ENCODE measurements around the gene MBD6. TPM values are rescaled to one million over a fixed set of nuclear protein-coding genes. Genes with fewer than 3 reads are reported as not detected.

Gene MBD6
- total RNA-seq, 1 experiment from 2014 or later, result 66.8 TPM

DNA sequence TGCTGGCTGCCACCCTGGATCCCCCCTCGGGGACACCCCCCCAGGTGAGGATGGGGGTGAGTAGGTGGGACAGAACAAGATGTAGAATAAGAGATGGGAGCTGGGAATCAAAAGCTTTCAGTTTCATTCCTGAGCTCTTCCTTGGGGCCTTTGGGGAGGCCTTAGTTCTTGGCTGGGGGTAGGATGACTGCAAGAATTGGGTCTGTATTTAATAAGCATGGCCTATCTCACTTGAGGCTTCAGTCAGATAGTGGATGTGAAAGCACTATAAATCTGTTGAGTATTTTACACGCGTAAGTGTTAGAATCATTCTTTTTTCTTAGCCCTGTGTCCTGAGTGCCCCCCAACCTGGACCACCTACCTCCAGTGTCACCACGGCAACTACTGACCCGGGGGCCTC is 4.6 kb downstream of the MBD6 start:
- no peak overlapping the region for H2BK120ac ChIP-seq (ENCODE audit: low read depth, low read length, poor library complexity, severe bottlenecking)
- no peak for DNase-seq
- no peak overlapping the region for H3K9ac ChIP-seq (ENCODE audit: extremely low read depth, insufficient read length, low read length)
- no peak overlapping the region for H3K4ac ChIP-seq (ENCODE audit: low read depth, low read length)
- no peaks in the 10 kb centered on the region for H3K79me2 ChIP-seq (ENCODE audit: insufficient read depth, low read length)
- H3K4me1 ChIP-seq (ENCODE audit: insufficient read depth, low read length), result no peaks in the 10 kb centered on the region; the same call in 1 of the 2 replicates
- Mint-ChIP-seq H3K27ac (peak overlapping the region in 1 of 3 experiments; percentile 19; a peak in 1 of 7 replicates), H3K9me3 (no peaks in the 10 kb centered on the region), H3K27me3 (ENCODE audit: low read depth) (no peaks in the 10 kb centered on the region; the same call in 1 of the 2 replicates), H3K4me3 (no peak overlapping the region), H3K36me3 (ENCODE audit: insufficient read depth in 1 of 3, low read depth in 3 of 3) (peaks cover 19 to 64% (median 61%) of the 10 kb centered on the region in 3 experiments; a peak in 6 of 7 replicates), H3K4me1 (peaks cover 15 to 33% of the 10 kb centered on the region in 2 experiments)
- no peak overlapping the region for H2BK12ac ChIP-seq (ENCODE audit: insufficient read length, low read depth, low read length)
- H3K27ac ChIP-seq (ENCODE audit: insufficient read length, low read depth, low read length), result no peak overlapping the region
- H3K23me2 ChIP-seq (ENCODE audit: insufficient read length, low read depth, low read length, poor library complexity, severe bottlenecking), result peaks cover 8% of the 10 kb centered on the region
- no peak overlapping the region for H3K56ac ChIP-seq (ENCODE audit: insufficient read length, low read depth, low read length)
- no peak overlapping the region for H2AK5ac ChIP-seq (ENCODE audit: insufficient read length, low read length)
- H3K18ac ChIP-seq (ENCODE audit: insufficient read length, low read depth, low read length), result no peak overlapping the region
- no peaks in the 10 kb centered on the region for H3K9me3 ChIP-seq (ENCODE audit: control insufficient read depth, low read depth, low read length)
- TF ChIP-seq, protein P1, sequence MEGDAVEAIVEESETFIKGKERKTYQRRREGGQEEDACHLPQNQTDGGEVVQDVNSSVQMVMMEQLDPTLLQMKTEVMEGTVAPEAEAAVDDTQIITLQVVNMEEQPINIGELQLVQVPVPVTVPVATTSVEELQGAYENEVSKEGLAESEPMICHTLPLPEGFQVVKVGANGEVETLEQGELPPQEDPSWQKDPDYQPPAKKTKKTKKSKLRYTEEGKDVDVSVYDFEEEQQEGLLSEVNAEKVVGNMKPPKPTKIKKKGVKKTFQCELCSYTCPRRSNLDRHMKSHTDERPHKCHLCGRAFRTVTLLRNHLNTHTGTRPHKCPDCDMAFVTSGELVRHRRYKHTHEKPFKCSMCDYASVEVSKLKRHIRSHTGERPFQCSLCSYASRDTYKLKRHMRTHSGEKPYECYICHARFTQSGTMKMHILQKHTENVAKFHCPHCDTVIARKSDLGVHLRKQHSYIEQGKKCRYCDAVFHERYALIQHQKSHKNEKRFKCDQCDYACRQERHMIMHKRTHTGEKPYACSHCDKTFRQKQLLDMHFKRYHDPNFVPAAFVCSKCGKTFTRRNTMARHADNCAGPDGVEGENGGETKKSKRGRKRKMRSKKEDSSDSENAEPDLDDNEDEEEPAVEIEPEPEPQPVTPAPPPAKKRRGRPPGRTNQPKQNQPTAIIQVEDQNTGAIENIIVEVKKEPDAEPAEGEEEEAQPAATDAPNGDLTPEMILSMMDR (conservative IDR thresholded peaks at IDR 0.05), result no peak
- no peak overlapping the region for H2BK20ac ChIP-seq (ENCODE audit: low read depth, low read length, poor library complexity, severe bottlenecking)
- no peak overlapping the region for H2BK15ac ChIP-seq (ENCODE audit: low read depth, low read length)
- H3K23ac ChIP-seq (ENCODE audit: insufficient read length, low read depth, low read length), result no peak overlapping the region
- no peak overlapping the region for H2BK5ac ChIP-seq (ENCODE audit: insufficient read length, low read length)
- no peak overlapping the region for H3T11ph ChIP-seq (ENCODE audit: low read length)
- no peak overlapping the region for H4K91ac ChIP-seq (ENCODE audit: insufficient read length, low read depth, low read length)
- H3K14ac ChIP-seq (ENCODE audit: insufficient read depth, low read length), result no peak overlapping the region
- no peaks in the 10 kb centered on the region for H4K20me1 ChIP-seq (ENCODE audit: control insufficient read depth, insufficient read depth, insufficient read length)
- H3K79me1 ChIP-seq (ENCODE audit: insufficient read depth, low read depth, low read length, poor library complexity, severe bottlenecking), result no peaks in the 10 kb centered on the region
- H3K4me2 ChIP-seq (ENCODE audit: insufficient read depth, insufficient read length, low read length), result no peak overlapping the region
- no peak overlapping the region for H4K8ac ChIP-seq (replicated peaks; ENCODE audit: insufficient read length, low read depth, low read length)
- H2AFZ ChIP-seq (ENCODE audit: low read length), result no peak overlapping the region
- no peaks in the 10 kb centered on the region for H3K27me3 ChIP-seq (ENCODE audit: insufficient read depth, low read length)
- WGBS (ENCODE audit: extremely low coverage, insufficient read length, low lambda C conversion rate), result no CpG with 5 or more reads among the region's 5 CpGs
- no peak overlapping the region for H4K5ac ChIP-seq (ENCODE audit: insufficient read length, low read depth, low read length)

All from H9 (cell line).